BJ (cell line): ENCODE results near the gene ITPKB. TPM values are rescaled to one million over a fixed set of nuclear protein-coding genes. Genes with fewer than 3 reads are reported as not detected.

Experiments
- CTCF ChIA-PET: fragments of 350-600 bp; formaldehyde crosslinking; extraction: SDS; loops from one replicate; lab custom pipeline; 2021; ENCODE audit warnings: antibody characterized with exemption, inconsistent platforms; lab: Yijun Ruan, JAX
- POLR2A ChIA-PET: fragments of 300-600 bp; sonication (Branson Sonifier 250); formaldehyde crosslinking; extraction: SDS; loops from one replicate; lab custom pipeline; 2021; ENCODE audit warnings: antibody characterized with exemption; lab: Charles Lee
- DNase-seq: peaks from one replicate; pipeline ENCODE4 v3.0.0-alpha.2; 2011; ENCODE audit warnings: low read depth
- H3K27me3 ChIP-seq: 2 replicates; pipeline ENCODE4 v1.6.0; 2011; ENCODE audit warnings: low read length; ENCODE audit not compliant: control insufficient read depth, insufficient read depth
- H3K36me3 ChIP-seq: 2 replicates; pipeline ENCODE4 v1.5.1; 2011; ENCODE audit warnings: low read length; ENCODE audit not compliant: control insufficient read depth, insufficient read depth
- H3K4me3 ChIP-seq: 2 replicates; pipeline ENCODE4 v1.5.1; 2011; ENCODE audit warnings: low read depth, mild to moderate bottlenecking, control low read depth, low read length
- polyA plus RNA-seq: library from polyadenylated mRNA; depleted of rRNA; stranded (reverse); fragments of >200 nt; gene quantifications from 2 replicates; pipeline ENCODE4 v1.2.3, GENCODE V29; 2011; rRNA removed
- small RNA-seq: library from RNA; depleted of rRNA; stranded (forward); fragments of <200 nt; gene quantifications from one replicate; pipeline ENCODE3, GENCODE V24; 2012; ENCODE audit warnings: low replicate concordance, low read depth; ENCODE audit not compliant: insufficient read length
- TF ChIP-seq, protein P1 (sequence below): IDR thresholded peaks from 2 replicates; pipeline ENCODE4 v1.5.1; 2011; ENCODE audit warnings: low read depth, mild to moderate bottlenecking, control low read depth, inconsistent platforms, low read length, moderate library complexity; ENCODE audit not compliant: insufficient read depth

ITPKB gene
- polyA plus RNA-seq, 1 experiment: 1.4 TPM

DNA sequence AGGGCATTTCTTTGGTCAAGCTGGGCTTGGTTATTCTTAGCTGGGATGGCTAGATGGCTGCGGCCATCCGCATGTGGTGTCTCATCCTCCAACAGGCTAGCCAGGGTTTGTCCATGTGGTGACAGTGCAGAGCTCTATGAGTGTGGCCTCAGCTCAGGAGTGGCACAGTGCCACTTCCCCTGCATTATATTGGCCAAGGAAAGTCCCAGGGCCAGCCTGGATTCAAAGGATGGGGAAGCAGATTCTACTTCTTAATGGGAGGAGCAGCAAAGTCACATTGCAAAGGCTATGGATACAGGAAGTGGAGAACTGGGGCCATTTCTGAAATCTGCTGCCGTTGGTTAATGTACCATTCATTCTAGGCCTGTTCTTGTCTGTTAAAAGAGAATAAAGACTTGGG lies 156.1 kb downstream of the ITPKB start:
- peaks cover 3% of the 10 kb centered on the region for H3K27me3 ChIP-seq
- no peak for DNase-seq
- ChIA-PET CTCF (interaction anchor here (0.7 kb wide), 2 partner anchors 14 to 26 kb away, joined by 3 read pairs; no protein-coding TSS in a partner anchor), POLR2A (no interaction called here)
- no peak overlapping the region for H3K4me3 ChIP-seq
- no peaks in the 10 kb centered on the region for H3K36me3 ChIP-seq
- TF ChIP-seq, protein P1, sequence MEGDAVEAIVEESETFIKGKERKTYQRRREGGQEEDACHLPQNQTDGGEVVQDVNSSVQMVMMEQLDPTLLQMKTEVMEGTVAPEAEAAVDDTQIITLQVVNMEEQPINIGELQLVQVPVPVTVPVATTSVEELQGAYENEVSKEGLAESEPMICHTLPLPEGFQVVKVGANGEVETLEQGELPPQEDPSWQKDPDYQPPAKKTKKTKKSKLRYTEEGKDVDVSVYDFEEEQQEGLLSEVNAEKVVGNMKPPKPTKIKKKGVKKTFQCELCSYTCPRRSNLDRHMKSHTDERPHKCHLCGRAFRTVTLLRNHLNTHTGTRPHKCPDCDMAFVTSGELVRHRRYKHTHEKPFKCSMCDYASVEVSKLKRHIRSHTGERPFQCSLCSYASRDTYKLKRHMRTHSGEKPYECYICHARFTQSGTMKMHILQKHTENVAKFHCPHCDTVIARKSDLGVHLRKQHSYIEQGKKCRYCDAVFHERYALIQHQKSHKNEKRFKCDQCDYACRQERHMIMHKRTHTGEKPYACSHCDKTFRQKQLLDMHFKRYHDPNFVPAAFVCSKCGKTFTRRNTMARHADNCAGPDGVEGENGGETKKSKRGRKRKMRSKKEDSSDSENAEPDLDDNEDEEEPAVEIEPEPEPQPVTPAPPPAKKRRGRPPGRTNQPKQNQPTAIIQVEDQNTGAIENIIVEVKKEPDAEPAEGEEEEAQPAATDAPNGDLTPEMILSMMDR: no peak

Small RNA genes lying within 50 kb of the gene (small RNA-seq; reads per million reads assigned to genes)
- gene RPS27P5: not detected

Other genes starting within 250 kb of the ITPKB start
- not detected in 2 replicates for gene STUM, start 190.5 kb downstream of the ITPKB start, polyA plus RNA-seq
- gene PSEN2, start 131.3 kb upstream of the ITPKB start, polyA plus RNA-seq: 23.4 and 32.1 TPM in 2 replicates
- gene COQ8A, start 201.0 kb upstream of the ITPKB start, polyA plus RNA-seq: 4.7 and 6.8 TPM in 2 replicates